Measurements from ENCODE around the gene SENP2. TPM values are rescaled to one million over a fixed set of nuclear protein-coding genes. Genes with fewer than 3 reads are reported as not detected.
"Not testable (repeated sequence)": the region's sequence is repeated elsewhere in the genome, so short reads cannot be mapped to it uniquely, and the experiment has no call there.

Gene SENP2
- total RNA-seq, 2 donors from 2014 or later, result 35.4 to 38.1 TPM

DNA sequence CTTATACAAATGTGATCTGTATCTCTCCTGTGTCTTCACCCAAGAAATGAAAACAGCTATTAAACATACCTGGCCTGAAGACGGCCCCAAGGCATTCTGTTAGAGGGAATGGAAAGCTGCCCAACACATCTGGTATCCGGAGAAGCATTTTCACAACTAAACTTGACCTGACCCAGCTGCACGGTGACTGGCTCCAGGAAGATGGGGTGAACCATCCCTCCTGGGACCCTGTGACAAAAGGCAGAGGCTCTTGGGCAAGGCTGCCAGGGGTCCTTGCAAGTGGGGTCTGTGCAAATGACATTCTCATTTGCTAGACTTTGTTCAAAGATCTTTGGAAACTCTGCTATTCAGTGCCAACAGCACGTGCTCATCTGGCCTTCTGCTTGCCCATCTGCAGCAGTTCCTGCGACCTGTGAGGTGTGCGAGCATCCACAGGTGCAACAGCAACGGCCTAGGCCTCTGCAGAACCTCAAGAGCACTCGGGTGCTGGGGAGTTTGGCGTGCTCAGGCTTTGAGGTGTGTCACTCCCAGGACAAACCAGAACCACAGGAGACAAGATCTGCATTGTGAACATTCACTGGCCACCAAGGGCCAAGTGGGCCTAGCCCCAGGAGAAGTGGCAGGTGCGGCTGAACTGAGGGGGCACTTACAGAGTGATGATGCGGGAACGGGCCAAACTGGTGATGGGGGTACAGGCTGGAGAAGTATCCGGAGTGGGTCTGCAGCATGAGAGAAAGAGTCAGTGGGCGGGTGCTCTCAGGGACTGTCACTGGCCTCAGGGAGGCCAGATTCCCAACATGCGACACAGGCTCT, 71.8 kb downstream of the SENP2 start:
- ATAC-seq (replicated peaks in 1 of 2) (no peak), DNase-seq (no peak)
- Mint-ChIP-seq H3K27me3 (ENCODE audit: low read depth) (peaks cover 9% of the 10 kb centered on the region), H3K36me3 (ENCODE audit: insufficient read depth in 2 of 2) (no peaks in the 10 kb centered on the region), H3K9me3 (no peaks in the 10 kb centered on the region), H3K4me3 (no peak overlapping the region), H3K27ac (no peak overlapping the region), H3K4me1 (ENCODE audit: low read depth) (no peaks in the 10 kb centered on the region)

DNA sequence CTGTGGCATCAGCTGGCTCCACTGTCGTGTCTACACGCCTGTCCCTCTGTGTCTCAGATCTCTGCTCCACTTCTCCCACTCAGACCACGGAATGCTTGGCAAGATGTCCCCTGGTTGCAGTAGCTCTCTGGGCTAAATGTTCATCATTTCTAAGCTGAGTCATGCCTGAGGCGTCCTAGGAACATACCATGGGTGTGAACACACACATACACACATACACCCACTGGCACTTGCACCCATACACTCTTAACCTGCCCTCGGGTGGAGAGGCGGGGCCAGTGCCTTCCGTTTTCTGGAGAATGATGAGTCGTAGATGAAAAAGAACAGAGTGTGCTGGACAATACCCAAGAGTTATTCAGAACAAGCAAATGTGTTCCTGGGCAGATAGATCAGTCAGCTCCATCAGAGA, 72.4 kb downstream of the SENP2 start:
- Mint-ChIP-seq H3K4me3 (no peak overlapping the region), H3K4me1 (ENCODE audit: low read depth) (no peaks in the 10 kb centered on the region), H3K36me3 (ENCODE audit: insufficient read depth in 2 of 2) (no peaks in the 10 kb centered on the region), H3K9me3 (no peaks in the 10 kb centered on the region), H3K27ac (no peak overlapping the region), H3K27me3 (ENCODE audit: low read depth) (peaks cover 14% of the 10 kb centered on the region)
- no peak for DNase-seq
- ATAC-seq (replicated peaks in 1 of 2), result peak; percentile 44

DNA sequence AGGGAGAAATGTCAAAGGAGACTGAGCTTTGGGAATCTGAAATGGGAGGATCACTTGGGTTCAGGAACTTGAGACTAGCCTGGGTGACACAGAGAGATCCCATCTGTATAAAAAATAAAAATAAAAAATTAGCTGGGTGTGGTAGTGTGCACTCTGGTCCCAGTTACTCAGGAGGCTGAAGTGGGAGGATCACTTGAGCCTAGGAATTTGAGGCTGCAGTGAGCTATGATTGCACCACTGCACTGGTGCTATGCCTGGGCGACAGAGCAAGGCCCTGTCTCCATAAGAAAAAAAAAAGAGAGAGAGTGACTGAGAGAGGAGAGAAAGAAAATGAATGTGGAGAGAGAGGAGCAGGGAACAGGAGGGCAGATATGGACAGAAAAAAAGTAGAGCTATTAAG, 72.8 kb downstream of the SENP2 start:
- ATAC-seq (replicated peaks in 1 of 2), result no peak
- H3K4me3 Mint-ChIP-seq, result no peak overlapping the region
- no peaks in the 10 kb centered on the region for H3K9me3 Mint-ChIP-seq

DNA sequence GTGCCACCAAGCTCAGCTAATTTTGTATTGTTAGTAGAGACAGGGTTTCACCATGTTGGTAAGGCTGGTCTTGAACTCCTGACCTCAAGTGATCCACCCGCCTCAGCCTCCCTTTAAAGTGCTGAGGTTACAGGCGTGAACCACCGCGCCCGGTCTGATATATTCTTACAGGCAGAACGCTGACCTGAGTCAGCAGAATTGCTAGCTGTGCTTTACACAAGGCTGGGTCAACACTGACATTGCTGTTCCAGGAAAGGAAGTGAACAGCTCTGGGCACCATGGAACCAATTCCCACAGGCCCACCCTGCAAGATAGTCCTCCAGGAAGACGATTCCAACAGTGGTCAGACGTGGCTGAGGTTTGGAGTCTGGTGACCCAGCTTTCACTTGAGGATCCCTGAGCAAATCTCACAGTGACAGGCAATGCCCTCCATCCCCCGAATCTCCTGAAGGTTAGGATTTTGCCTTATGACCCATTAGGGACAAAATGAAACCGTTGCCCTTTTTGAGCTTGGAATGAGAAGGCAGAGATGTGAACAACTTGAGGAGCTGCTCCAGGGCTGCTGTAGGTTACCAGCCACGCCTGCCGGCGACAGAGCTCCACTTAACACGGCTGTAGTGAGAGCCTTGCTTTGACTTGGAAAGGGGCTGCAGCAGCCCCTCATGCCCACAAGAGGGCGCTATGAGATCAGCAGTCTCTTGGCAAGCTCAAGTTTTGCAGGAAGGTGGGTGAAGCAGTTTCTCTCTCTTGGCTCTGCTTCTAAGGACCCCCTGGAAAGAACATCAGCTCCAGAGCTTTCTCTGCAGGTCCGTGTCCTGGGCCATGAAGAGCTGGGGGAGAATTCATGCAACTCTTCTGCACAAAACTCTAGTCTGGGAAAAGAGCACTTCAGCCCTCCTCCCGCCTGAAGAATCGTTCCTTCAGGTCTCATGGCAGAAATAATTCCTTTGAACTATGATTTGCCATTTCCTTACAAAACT, 74.1 kb downstream of the SENP2 start:
- H3K36me3 Mint-ChIP-seq (ENCODE audit: insufficient read depth in 2 of 2), result no peaks in the 10 kb centered on the region
- ATAC-seq (replicated peaks in 1 of 2), result peak; percentile 77 to 84

More for the DNA sequence above, 72.8 kb downstream of the SENP2 start:
- H3K36me3 Mint-ChIP-seq (ENCODE audit: insufficient read depth in 2 of 2), result no peaks in the 10 kb centered on the region
- DNase-seq, result no peak
- no peaks in the 10 kb centered on the region for H3K4me1 Mint-ChIP-seq (ENCODE audit: low read depth)
- no peak overlapping the region for H3K27ac Mint-ChIP-seq
- H3K27me3 Mint-ChIP-seq (ENCODE audit: low read depth), result peaks cover 14% of the 10 kb centered on the region

DNA sequence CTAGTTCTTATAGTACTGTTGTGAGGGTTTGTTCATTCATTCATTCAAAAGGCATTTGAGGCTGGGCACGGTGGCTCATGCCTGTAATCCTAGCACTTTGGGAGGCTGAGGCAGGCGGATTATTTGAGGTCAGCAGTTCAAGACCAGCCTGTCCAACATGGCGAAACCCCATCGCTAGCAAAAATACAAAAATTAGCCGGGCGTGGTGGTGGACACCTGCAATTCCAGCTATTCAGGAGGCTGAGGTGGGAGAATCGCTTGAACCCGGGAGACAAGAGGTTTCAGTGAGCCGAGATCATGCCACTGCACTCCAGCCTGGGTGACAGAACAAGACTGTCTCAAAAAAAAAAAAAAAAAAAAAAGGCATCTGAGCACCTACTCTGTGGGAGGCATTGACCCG, 75.2 kb downstream of the SENP2 start:
- DNase-seq; H3K4me3 Mint-ChIP-seq; H3K36me3 Mint-ChIP-seq (ENCODE audit: insufficient read depth in 2 of 2); H3K9me3 Mint-ChIP-seq; H3K4me1 Mint-ChIP-seq (ENCODE audit: low read depth); ATAC-seq (replicated peaks in 1 of 2); H3K27ac Mint-ChIP-seq: not testable (repeated sequence)
- H3K27me3 Mint-ChIP-seq (ENCODE audit: low read depth), result peaks cover 22% of the 10 kb centered on the region

More for the DNA sequence above, 74.1 kb downstream of the SENP2 start:
- H3K4me3 Mint-ChIP-seq, result no peak overlapping the region
- DNase-seq, result peak; percentile 58 to 76
- peaks cover 22% of the 10 kb centered on the region for H3K27me3 Mint-ChIP-seq (ENCODE audit: low read depth)
- no peaks in the 10 kb centered on the region for H3K9me3 Mint-ChIP-seq
- H3K27ac Mint-ChIP-seq, result no peak overlapping the region
- no peaks in the 10 kb centered on the region for H3K4me1 Mint-ChIP-seq (ENCODE audit: low read depth)

DNA sequence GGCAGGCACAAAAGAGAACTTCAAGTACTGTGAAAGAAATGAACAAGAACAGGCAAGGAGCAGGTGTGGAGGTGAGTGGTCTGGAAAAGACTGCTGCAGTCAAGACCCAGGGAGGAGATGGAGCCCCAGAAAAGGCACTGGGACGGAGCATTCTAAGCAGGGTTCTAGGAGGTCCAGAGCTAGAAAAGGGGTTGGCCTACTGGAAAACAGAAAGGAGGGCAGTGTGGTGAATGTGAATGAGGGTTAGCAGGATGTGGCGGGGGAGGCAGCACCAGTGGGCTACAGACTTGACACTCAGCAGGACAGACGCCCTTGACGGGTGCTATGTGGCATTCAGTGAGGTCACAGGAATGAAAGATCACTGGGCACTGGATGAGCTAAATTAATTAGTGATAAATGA, 75.7 kb downstream of the SENP2 start:
- Mint-ChIP-seq H3K27me3 (ENCODE audit: low read depth) (peaks cover 22% of the 10 kb centered on the region), H3K36me3 (ENCODE audit: insufficient read depth in 2 of 2) (no peaks in the 10 kb centered on the region)

DNA sequence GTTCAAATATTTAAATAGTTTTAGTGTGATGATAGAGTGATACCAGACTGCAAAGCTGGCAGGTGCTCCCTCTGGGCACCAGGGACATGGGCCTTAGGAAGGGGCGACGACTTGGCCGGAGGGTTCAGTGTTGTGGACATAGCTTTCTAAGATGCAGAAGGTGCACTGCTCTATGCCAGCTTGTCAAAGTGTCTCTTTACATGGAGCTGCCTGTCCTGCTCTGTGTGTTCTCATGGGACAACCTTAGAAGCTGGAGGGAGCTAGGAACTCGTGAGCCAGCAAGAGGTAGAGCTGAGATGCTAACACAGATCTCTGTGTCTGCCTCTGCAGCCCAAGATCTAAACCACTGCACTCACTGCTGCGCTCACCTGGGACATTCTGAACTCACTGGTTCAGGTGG, 77.8 kb downstream of the SENP2 start:
- DNase-seq (no peak), ATAC-seq (replicated peaks in 1 of 2) (no peak)
- Mint-ChIP-seq H3K36me3 (ENCODE audit: insufficient read depth in 2 of 2) (no peaks in the 10 kb centered on the region), H3K27me3 (ENCODE audit: low read depth) (peaks cover 22% of the 10 kb centered on the region), H3K4me3 (no peak overlapping the region), H3K27ac (no peak overlapping the region), H3K9me3 (no peaks in the 10 kb centered on the region), H3K4me1 (ENCODE audit: low read depth) (no peaks in the 10 kb centered on the region)

More for the DNA sequence above, 75.7 kb downstream of the SENP2 start:
- no peaks in the 10 kb centered on the region for H3K4me1 Mint-ChIP-seq (ENCODE audit: low read depth)
- ATAC-seq (replicated peaks in 1 of 2), result no peak
- no peak for DNase-seq
- H3K4me3 Mint-ChIP-seq, result no peak overlapping the region
- no peak overlapping the region for H3K27ac Mint-ChIP-seq
- no peaks in the 10 kb centered on the region for H3K9me3 Mint-ChIP-seq

DNA sequence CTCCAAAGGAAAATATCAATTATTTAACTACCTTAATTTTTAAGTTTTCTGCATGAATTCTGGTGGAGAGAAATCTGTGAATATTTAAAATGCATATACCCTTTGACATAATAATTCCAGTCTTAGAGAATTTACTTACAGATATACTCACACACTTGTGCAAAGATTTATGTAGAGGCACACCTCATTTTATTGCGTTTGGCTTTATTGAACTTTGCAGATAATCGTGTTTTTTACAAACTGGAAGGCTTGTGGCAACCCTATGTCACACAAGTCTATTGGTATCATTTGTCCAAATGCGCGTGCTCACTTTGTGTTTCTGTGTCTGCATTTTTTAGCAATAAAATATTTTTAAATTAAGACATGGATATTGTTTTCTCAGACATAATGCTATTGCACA, 81.5 kb downstream of the SENP2 start:
- DNase-seq (no peak), ATAC-seq (replicated peaks in 1 of 2) (no peak)
- Mint-ChIP-seq H3K27ac (no peak overlapping the region), H3K27me3 (ENCODE audit: low read depth) (peaks cover 14% of the 10 kb centered on the region), H3K4me3 (no peak overlapping the region), H3K36me3 (ENCODE audit: insufficient read depth in 2 of 2) (no peaks in the 10 kb centered on the region), H3K4me1 (ENCODE audit: low read depth) (no peaks in the 10 kb centered on the region), H3K9me3 (no peaks in the 10 kb centered on the region)

DNA sequence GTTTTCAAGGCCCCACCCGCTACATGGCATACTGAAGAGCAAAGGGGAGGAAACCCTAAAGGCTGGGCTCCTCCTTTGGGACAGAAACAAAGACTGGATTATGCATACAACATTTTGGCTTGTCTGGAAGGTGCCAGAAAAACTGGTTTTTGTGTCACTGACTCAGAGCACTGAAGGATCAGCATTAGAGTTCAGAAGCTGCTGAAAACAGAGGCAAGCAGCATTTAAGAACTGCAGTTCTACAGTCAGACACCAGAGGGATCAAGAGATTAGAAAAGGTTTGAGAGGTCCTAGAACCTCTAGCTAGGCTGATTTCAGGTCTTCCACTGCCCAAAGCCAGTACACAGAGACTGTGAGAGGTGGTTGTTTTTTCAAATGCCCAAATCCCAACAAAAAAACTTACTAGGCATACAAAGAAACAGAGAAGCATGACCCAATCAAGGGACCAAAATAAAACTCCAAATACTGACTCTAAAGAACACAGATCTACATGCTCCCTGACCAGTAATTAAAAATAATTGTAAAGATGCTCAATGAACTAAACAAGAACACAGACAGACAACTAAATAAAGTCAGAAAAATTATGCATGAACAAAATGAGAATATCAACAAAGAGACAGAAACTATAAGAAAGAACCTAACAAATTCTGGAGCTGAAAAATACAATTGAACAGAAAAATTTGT, 91.2 kb downstream of the SENP2 start:
- H3K27ac Mint-ChIP-seq, result no peak overlapping the region
- no peak overlapping the region for H3K4me3 Mint-ChIP-seq
- peaks cover 36% of the 10 kb centered on the region for H3K27me3 Mint-ChIP-seq (ENCODE audit: low read depth)
- ATAC-seq (replicated peaks in 1 of 2) (no peak), DNase-seq (peak; percentile 3 to 10)
- H3K9me3 Mint-ChIP-seq, result peaks cover 0 to 7% of the 10 kb centered on the region in 2 donors
- no peaks in the 10 kb centered on the region for H3K4me1 Mint-ChIP-seq (ENCODE audit: low read depth)
- H3K36me3 Mint-ChIP-seq (ENCODE audit: insufficient read depth in 2 of 2), result peaks cover 3 to 9% of the 10 kb centered on the region in 2 donors

DNA sequence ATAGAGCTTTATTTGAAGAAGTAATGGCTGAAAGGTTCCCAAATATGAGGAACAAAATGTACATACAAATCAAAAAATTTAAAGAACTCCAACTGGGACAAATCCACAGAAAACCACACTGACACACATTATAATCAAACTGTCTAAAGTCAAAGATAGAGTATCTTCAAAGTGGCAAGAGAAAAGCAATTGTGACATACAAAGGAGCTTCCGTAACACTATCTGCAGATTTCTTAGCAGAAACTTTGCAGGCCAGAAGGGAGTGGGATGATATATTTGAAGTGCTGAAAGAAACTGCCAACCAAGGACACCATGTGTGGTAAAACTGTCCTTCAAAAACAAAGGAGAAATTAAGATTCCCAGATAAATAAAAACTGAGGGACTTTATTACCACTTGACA, 91.9 kb downstream of the SENP2 start:
- DNase-seq (no peak), ATAC-seq (replicated peaks in 1 of 2) (no peak)
- Mint-ChIP-seq H3K27me3 (ENCODE audit: low read depth) (peaks cover 34% of the 10 kb centered on the region), H3K27ac (no peak overlapping the region), H3K36me3 (ENCODE audit: insufficient read depth in 2 of 2) (peaks cover 3 to 9% of the 10 kb centered on the region in 2 donors), H3K9me3 (peaks cover 0 to 7% of the 10 kb centered on the region in 2 donors), H3K4me1 (ENCODE audit: low read depth) (no peaks in the 10 kb centered on the region), H3K4me3 (no peak overlapping the region)

DNA sequence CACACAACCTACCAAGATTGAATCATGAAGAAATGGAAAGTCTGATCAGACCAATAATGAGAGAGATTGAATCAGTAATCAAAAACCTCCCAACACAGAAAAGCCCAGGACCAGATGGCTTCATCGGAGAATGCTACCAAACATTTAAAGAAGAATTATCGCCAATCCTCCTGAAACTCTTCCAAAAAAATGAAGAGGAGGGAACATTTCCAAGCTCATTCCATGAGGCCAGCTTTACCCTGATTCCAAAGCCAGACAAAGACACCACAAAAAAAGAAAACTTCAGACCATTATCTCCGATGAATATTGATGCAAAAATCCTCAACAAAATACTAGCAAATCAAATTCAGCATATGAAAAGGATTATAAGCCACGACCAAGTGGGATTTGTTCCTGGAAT, 94.1 kb downstream of the SENP2 start:
- H3K4me3 Mint-ChIP-seq, result no peak overlapping the region
- no peak for ATAC-seq (replicated peaks in 1 of 2)
- peaks cover 3 to 9% of the 10 kb centered on the region in 2 donors for H3K36me3 Mint-ChIP-seq (ENCODE audit: insufficient read depth in 2 of 2)
- no peaks in the 10 kb centered on the region for H3K4me1 Mint-ChIP-seq (ENCODE audit: low read depth)
- no peak overlapping the region for H3K27ac Mint-ChIP-seq
- peaks cover 23% of the 10 kb centered on the region for H3K27me3 Mint-ChIP-seq (ENCODE audit: low read depth)
- DNase-seq, result no peak
- peaks cover 0 to 7% of the 10 kb centered on the region in 2 donors for H3K9me3 Mint-ChIP-seq

Data from activated T-cell treated with anti-CD3 and anti-CD28 coated beads, Interleukin-2, amount 50 U/mL, for 72 hours (primary cell).